Esophagus squamous epithelium (tissue), 4 donors: ENCODE measurements around the gene ZSCAN4.

Experiments
- POLR2A ChIP-seq, 4 donors: fragments of 450-650 bp; IDR thresholded peaks; one replicate each; pipeline ENCODE4 v1.6.1; 2017; ENCODE audit warnings: antibody characterized with exemption in 4 of 4, mild to moderate bottlenecking in 4 of 4, moderate library complexity in 3 of 4
- TF ChIP-seq, protein P1 (sequence below), 6 experiments: fragments of 450-650 bp in 4 of 6; fragments of 200-600 bp in 2 of 6; sonication (generic) in 2 of 6; IDR thresholded peaks; one replicate each; pipeline ENCODE4 v1.5.1; 2016 to 2019; ENCODE audit warnings: antibody characterized with exemption in 6 of 6, mild to moderate bottlenecking in 4 of 6, moderate library complexity in 4 of 6

- TF ChIP-seq, protein P1, sequence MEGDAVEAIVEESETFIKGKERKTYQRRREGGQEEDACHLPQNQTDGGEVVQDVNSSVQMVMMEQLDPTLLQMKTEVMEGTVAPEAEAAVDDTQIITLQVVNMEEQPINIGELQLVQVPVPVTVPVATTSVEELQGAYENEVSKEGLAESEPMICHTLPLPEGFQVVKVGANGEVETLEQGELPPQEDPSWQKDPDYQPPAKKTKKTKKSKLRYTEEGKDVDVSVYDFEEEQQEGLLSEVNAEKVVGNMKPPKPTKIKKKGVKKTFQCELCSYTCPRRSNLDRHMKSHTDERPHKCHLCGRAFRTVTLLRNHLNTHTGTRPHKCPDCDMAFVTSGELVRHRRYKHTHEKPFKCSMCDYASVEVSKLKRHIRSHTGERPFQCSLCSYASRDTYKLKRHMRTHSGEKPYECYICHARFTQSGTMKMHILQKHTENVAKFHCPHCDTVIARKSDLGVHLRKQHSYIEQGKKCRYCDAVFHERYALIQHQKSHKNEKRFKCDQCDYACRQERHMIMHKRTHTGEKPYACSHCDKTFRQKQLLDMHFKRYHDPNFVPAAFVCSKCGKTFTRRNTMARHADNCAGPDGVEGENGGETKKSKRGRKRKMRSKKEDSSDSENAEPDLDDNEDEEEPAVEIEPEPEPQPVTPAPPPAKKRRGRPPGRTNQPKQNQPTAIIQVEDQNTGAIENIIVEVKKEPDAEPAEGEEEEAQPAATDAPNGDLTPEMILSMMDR (IDR thresholded peaks at IDR 0.05) = no peak
- TF ChIP-seq POLR2A (IDR thresholded peaks at IDR 0.05) = no peak
These were observed 13.3 kb upstream of the ZSCAN4 start for GRCh38 chr19:57655443-57655842.
